ENCODE results near the gene SNX10.

SNX10 gene

GRCh38 chr7:26406433-26406832 is 114.8 kb downstream of the SNX10 start:
- DNase-seq: no peak

- DNase-seq: no peak
Observed at GRCh38 chr7:26409661-26410547, 118.2 kb downstream of the SNX10 start.

- DNase-seq: no peak
Observed at GRCh38 chr7:26413007-26413691, 121.5 kb downstream of the SNX10 start.

- DNase-seq: no peak
Observed at GRCh38 chr7:26416004-26416403, 124.3 kb downstream of the SNX10 start.

- DNase-seq: no peak
Observed at GRCh38 chr7:26417911-26418413, 126.3 kb downstream of the SNX10 start.

- DNase-seq: no peak
Observed at GRCh38 chr7:26419198-26419597, 127.5 kb downstream of the SNX10 start.

GRCh38 chr7:26420422-26421019 is 128.9 kb downstream of the SNX10 start:
- DNase-seq: no peak

DNA sequence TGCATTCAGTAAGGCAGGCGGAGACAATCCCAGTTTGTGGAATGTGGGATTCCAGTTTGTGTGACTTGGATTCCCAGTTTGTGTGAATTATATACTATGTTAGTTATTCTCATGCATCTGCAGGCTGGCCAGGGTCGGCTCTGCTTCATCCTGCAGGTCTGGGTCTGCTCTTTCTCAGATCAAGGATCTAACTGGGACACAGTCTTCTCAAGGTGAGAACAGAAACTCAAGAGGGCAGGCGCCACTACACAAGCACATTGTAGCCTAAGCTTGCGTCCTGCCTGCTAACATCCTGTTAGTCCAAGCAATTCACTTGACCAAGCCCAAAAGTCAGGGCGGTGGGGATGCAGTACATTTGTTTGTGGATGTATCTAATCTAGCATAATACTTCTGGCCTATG is 131.1 kb downstream of the SNX10 start:
- DNase-seq: no peak

- DNase-seq: no peak
Observed at GRCh38 chr7:26423436-26423835, 131.8 kb downstream of the SNX10 start.

Data from stimulated activated CD4-positive, alpha-beta T cell treated with anti-CD3 and anti-CD28 coated beads, Interleukin-2, amount 100 ng/mL, for 24 hours (primary cell).